ENCODE results near the gene FLVCR2. TPM values are rescaled to one million over a fixed set of nuclear protein-coding genes. Genes with fewer than 3 reads are reported as not detected.

The FLVCR2 gene
- polyA plus RNA-seq, 1 experiment, result 3.4 TPM

DNA sequence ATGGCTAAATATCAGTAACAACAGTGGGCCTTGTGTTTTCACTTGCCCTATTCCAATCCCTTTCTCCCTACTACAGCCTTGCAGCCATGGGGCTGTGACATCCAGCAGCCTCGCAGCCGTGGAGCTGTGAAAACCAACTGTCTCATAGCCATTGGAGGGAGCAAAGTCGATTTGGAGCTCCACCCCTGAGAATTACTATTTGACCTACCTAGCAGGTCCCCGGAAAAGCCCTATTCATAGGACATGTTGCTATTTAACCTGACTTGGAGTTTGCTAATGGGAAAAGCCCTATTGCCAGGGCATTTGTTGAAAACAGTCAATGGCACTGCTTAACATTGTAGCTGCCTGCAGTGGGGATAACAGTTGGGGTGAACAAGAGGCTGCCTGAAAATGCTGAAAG is 49.0 kb downstream of the FLVCR2 start:
- no peak for DNase-seq (ENCODE audit: low read depth, low spot score)
- no peaks in the 10 kb centered on the region for H3K9me3 ChIP-seq (ENCODE audit: control insufficient read depth, insufficient read depth, low read length)
- H3K4me3 ChIP-seq (ENCODE audit: low read depth, low read length), result no peak overlapping the region
- no peak overlapping the region for H3K27ac ChIP-seq (ENCODE audit: low read depth, low read length)
- ChIA-PET POLR2A (no interaction called here), CTCF (interaction anchor here (1.5 kb wide), 1 partner anchor 50 kb away, joined by 5 read pairs; no protein-coding TSS in a partner anchor)
- TF ChIP-seq, protein P1, sequence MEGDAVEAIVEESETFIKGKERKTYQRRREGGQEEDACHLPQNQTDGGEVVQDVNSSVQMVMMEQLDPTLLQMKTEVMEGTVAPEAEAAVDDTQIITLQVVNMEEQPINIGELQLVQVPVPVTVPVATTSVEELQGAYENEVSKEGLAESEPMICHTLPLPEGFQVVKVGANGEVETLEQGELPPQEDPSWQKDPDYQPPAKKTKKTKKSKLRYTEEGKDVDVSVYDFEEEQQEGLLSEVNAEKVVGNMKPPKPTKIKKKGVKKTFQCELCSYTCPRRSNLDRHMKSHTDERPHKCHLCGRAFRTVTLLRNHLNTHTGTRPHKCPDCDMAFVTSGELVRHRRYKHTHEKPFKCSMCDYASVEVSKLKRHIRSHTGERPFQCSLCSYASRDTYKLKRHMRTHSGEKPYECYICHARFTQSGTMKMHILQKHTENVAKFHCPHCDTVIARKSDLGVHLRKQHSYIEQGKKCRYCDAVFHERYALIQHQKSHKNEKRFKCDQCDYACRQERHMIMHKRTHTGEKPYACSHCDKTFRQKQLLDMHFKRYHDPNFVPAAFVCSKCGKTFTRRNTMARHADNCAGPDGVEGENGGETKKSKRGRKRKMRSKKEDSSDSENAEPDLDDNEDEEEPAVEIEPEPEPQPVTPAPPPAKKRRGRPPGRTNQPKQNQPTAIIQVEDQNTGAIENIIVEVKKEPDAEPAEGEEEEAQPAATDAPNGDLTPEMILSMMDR (IDR thresholded peaks at IDR 0.05; ENCODE audit: low read depth, low read length), result no peak
- peaks cover 20% of the 10 kb centered on the region for H3K27me3 ChIP-seq (ENCODE audit: control insufficient read depth, insufficient read depth, low read length)

DNA sequence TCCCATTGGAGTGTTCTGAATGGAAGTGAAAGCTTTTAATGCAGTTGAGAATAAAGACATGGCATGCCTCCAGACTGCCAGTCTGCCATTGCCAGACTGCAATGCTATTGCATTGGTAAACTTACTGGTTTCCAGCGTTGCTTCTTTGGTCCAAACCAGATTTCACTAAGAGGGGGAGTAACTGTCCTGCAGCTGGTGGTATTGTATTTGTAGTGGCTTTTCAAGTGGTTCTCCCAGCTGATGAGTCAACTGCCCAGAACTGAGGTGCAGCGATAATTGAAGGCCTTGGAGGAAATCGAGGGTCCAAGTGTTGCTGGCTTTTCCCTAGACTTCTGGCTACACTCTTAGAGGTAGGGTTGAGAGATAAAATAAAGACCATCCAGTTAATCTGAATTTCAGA is 50.4 kb downstream of the FLVCR2 start:
- no peak overlapping the region for H3K27ac ChIP-seq (ENCODE audit: low read depth, low read length)
- DNase-seq (ENCODE audit: low read depth, low spot score), result no peak
- peaks cover 20% of the 10 kb centered on the region for H3K27me3 ChIP-seq (ENCODE audit: control insufficient read depth, insufficient read depth, low read length)
- CTCF ChIA-PET, result interaction anchor here (1.5 kb wide), 1 partner anchor 51 kb away, joined by 5 read pairs; no protein-coding TSS in a partner anchor
- POLR2A ChIA-PET, result no interaction called here
- H3K9me3 ChIP-seq (ENCODE audit: control insufficient read depth, insufficient read depth, low read length), result no peaks in the 10 kb centered on the region
- H3K4me3 ChIP-seq (ENCODE audit: low read depth, low read length), result no peak overlapping the region
- TF ChIP-seq, protein P1 (IDR thresholded peaks at IDR 0.05; ENCODE audit: low read depth, low read length), result no peak

DNA sequence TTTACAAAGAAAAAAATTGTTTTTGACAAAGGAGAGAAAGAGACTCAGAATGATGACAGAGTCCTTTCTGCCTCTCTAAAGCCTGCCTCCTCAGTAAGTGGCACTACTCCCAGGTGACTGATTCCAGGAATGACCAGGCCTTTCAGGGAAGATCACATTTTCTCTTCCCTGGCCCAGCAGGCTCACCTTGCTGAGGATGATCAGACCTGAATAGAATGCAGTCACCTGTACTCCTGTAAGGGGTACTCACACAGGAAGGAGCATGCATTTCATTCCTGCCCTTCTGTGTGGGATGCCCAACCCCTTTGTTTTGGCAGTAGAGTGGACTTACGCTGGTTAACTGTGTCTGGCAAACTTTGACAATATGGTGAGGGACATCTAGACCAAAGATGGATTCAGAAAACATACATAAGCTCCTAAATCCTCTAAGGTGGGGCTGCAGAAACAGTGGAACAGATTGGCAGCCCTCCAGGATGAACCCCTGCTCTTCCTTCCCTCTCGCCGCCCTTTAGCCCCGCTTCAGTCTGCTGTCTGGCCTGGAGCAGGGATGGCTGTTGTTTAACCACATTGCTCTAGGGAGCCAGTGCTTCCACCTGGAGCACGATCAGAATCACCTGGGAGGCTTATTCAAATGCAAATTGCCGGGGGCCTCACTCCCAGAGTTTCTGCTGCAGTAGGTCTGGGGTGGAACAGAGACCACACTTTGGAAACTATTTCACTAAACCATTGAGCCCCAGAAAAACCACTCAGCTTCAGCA is 52.5 kb downstream of the FLVCR2 start:
- no peak for DNase-seq (ENCODE audit: low read depth, low spot score)
- CTCF ChIA-PET, result no interaction called here
- Histone ChIP-seq H3K4me3 (ENCODE audit: low read depth, low read length) (no peak overlapping the region), H3K27ac (ENCODE audit: low read depth, low read length) (no peak overlapping the region), H3K9me3 (ENCODE audit: control insufficient read depth, insufficient read depth, low read length) (no peaks in the 10 kb centered on the region), H3K27me3 (ENCODE audit: control insufficient read depth, insufficient read depth, low read length) (peaks cover 20% of the 10 kb centered on the region)
- POLR2A ChIA-PET, result no interaction called here
- TF ChIP-seq, protein P1 (IDR thresholded peaks at IDR 0.05; ENCODE audit: low read depth, low read length), result no peak

DNA sequence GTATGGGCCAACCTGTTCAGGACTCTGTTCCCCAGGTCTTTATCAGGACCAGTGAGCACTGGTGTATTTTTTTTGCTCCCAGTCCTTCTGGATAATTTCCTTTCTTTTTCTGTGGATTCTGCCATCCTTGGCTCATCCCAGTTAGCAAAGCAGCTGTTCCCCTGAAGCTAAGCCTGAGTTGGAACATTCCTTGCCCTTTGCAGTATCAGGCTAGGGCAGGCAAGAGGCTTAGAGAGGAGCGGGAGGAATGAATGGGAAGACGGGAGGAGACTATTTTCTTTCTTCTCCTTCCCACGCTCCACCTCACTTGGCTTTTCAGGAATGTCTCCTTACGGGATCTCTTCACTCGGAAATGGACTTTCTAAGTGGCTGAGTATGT is 53.0 kb downstream of the FLVCR2 start:
- CTCF ChIA-PET, result interaction anchor here (1.5 kb wide), 1 partner anchor 54 kb away, joined by 3 read pairs; no protein-coding TSS in a partner anchor

DNA sequence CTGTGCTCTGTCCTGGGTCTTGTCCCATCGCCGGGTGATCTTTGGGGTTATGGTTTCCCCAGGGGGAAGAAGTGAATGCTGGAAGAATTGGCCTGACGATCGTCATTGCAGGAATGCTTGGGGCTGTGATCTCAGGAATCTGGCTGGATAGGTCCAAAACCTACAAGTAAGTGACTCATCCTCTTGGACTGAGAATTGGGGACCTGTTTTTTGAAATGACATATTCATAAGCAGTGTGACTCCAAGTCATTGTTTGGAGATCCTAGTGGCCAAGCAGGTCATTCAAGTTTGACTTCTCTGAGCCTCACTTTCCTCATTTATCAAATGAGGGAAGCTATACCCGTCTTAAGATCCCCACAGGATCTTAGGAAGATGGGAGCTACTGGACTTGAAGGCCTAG is 56.4 kb downstream of the FLVCR2 start:
- H3K27ac ChIP-seq (ENCODE audit: low read depth, low read length), result no peak overlapping the region
- DNase-seq (ENCODE audit: low read depth, low spot score), result no peak
- peaks cover 19% of the 10 kb centered on the region for H3K27me3 ChIP-seq (ENCODE audit: control insufficient read depth, insufficient read depth, low read length)
- H3K4me3 ChIP-seq (ENCODE audit: low read depth, low read length), result no peak overlapping the region
- POLR2A ChIA-PET, result no interaction called here
- CTCF ChIA-PET, result interaction anchor here (1.0 to 1.2 kb wide), 2 partner anchors 20 to 57 kb away, joined by 3 to 7 read pairs; no protein-coding TSS in a partner anchor
- no peaks in the 10 kb centered on the region for H3K9me3 ChIP-seq (ENCODE audit: control insufficient read depth, insufficient read depth, low read length)
- TF ChIP-seq, protein P1 (IDR thresholded peaks at IDR 0.05; ENCODE audit: low read depth, low read length), result no peak

More for the DNA sequence above, 53.0 kb downstream of the FLVCR2 start:
- Histone ChIP-seq H3K9me3 (ENCODE audit: control insufficient read depth, insufficient read depth, low read length) (no peaks in the 10 kb centered on the region), H3K27me3 (ENCODE audit: control insufficient read depth, insufficient read depth, low read length) (peaks cover 20% of the 10 kb centered on the region), H3K4me3 (ENCODE audit: low read depth, low read length) (no peak overlapping the region), H3K27ac (ENCODE audit: low read depth, low read length) (no peak overlapping the region)
- TF ChIP-seq, protein P1 (IDR thresholded peaks at IDR 0.05; ENCODE audit: low read depth, low read length), result no peak
- POLR2A ChIA-PET, result no interaction called here
- no peak for DNase-seq (ENCODE audit: low read depth, low spot score)
